A549 (cell line): ENCODE measurements around the gene BAHD1. TPM values are rescaled to one million over a fixed set of nuclear protein-coding genes. Genes with fewer than 3 reads are reported as not detected.

Experiments used
- ATAC-seq, 2 experiments: fragments of 200-7000 bp in 1 of 2; fragments of >200 bp in 1 of 2; cut with Nextera tagmentation in 1 of 2; cut with Tn5 transposase in 1 of 2; 3 replicates each; pipeline versions ENCODE4 v1.8.0 to v1.9.1; 2018 to 2020; ENCODE audit warnings: mild to moderate bottlenecking in 1 of 2, moderate library complexity in 1 of 2
- CTCF ChIA-PET: fragments of 300-600 bp; sonication (Branson Sonifier 250); formaldehyde crosslinking; extraction: SDS; loops from one replicate; lab custom pipeline; 2021; ENCODE audit warnings: antibody characterized with exemption, inconsistent platforms; lab: Yijun Ruan, JAX
- POLR2A ChIA-PET: fragments of 350-600 bp; formaldehyde crosslinking; extraction: SDS; loops from one replicate; lab custom pipeline; 2021; ENCODE audit warnings: antibody characterized with exemption, inconsistent platforms; lab: Yijun Ruan, JAX
- DNase-seq, 2 experiments: peaks; one replicate each; pipeline versions ENCODE4 v3.0.0 to v3.0.0-alpha.2; 2011 to 2016; ENCODE audit warnings: low read depth in 1 of 2, low spot score in 1 of 2
- FAIRE-seq: peaks from 2 replicates; lab custom pipeline; 2011; peaks lifted over from hg19 to GRCh38; lab: Jason Lieb, UNC
- H3K27ac ChIP-seq, 2 experiments: fragments of >200 bp; sonication (Bioruptor Twin); formaldehyde crosslinking; 3 replicates each; pipeline ENCODE4 v1.5.1; 2016 to 2017
- H3K4me1 ChIP-seq: fragments of >200 bp; sonication (Bioruptor Twin); formaldehyde crosslinking; 3 replicates; pipeline ENCODE4 v1.6.1; 2016
- H3K4me2 ChIP-seq: fragments of >200 bp; sonication (Bioruptor Twin); formaldehyde crosslinking; 3 replicates; pipeline ENCODE4 v1.6.1; 2016
- H3K4me3 ChIP-seq: fragments of >200 bp; sonication (Bioruptor Twin); formaldehyde crosslinking; 3 replicates; pipeline ENCODE4 v1.5.1; 2016
- H3K9me3 ChIP-seq: fragments of >200 bp; sonication (Bioruptor Twin); formaldehyde crosslinking; 3 replicates; pipeline ENCODE4 v1.6.1; 2016
- BHLHE40 ChIP-seq: IDR thresholded peaks from 2 replicates; pipeline ENCODE4 v1.6.1; 2012; ENCODE audit warnings: low read depth, low read length, inconsistent platforms
- CBX2 ChIP-seq: fragments of 200-600 bp; sonication (generic); IDR thresholded peaks from 2 replicates; pipeline ENCODE4 v1.6.1; 2016; ENCODE audit warnings: low read depth, mild to moderate bottlenecking, borderline replicate concordance
- CBX8 ChIP-seq: fragments of 200-600 bp; sonication (generic); IDR thresholded peaks from 2 replicates; pipeline ENCODE4 v1.6.1; 2016
- CEBPB ChIP-seq, 2 experiments: fragments of >200 bp in 1 of 2; sonication (Bioruptor Twin) in 1 of 2; formaldehyde crosslinking in 1 of 2; IDR thresholded peaks; 2 replicates each; pipeline ENCODE4 v1.6.1; 2012 to 2016
- EHMT2 ChIP-seq: fragments of 200-600 bp; sonication (generic); IDR thresholded peaks from 2 replicates; pipeline ENCODE4 v1.6.1; 2016; ENCODE audit warnings: antibody characterized with exemption, low read depth, mild to moderate bottlenecking, moderate library complexity
- EP300 ChIP-seq, 2 experiments: fragments of >200 bp; sonication (Bioruptor Twin); formaldehyde crosslinking; IDR thresholded peaks; 2 replicates in 1 of 2; 3 replicates in 1 of 2; pipeline ENCODE4 v1.6.1; 2016 to 2017
- FOXS1 ChIP-seq: fragments of 250-450 bp; sonication (Bioruptor Pico); IDR thresholded peaks from 2 replicates; pipeline ENCODE4 v1.5.0; 2020; ENCODE audit warnings: mild to moderate bottlenecking, moderate library complexity
- GATA3 ChIP-seq: IDR thresholded peaks from 2 replicates; pipeline ENCODE4 v1.6.1; 2012; ENCODE audit warnings: borderline replicate concordance
- HDAC2 ChIP-seq: fragments of 200-600 bp; sonication (generic); IDR thresholded peaks from 2 replicates; pipeline ENCODE4 v1.6.1; 2016
- HOXA7 ChIP-seq: fragments of 250-450 bp; sonication (Bioruptor Pico); IDR thresholded peaks from 2 replicates; pipeline ENCODE4 v1.5.0; 2020; ENCODE audit warnings: mild to moderate bottlenecking, moderate library complexity
- HOXB13 ChIP-seq: fragments of 250-450 bp; sonication (Bioruptor Pico); IDR thresholded peaks from 2 replicates; pipeline ENCODE4 v1.5.0; 2020; ENCODE audit warnings: low read depth, mild to moderate bottlenecking, moderate library complexity
- JUN ChIP-seq, 2 experiments: fragments of >200 bp; sonication (Bioruptor Twin); formaldehyde crosslinking; IDR thresholded peaks; 2 replicates in 1 of 2; 3 replicates in 1 of 2; pipeline ENCODE4 v1.6.1; 2016 to 2017
- KDM1A ChIP-seq: fragments of 200-600 bp; sonication (generic); IDR thresholded peaks from 2 replicates; pipeline ENCODE4 v1.6.1; 2016; ENCODE audit warnings: low read depth, mild to moderate bottlenecking
- KDM5A ChIP-seq: fragments of 200-600 bp; sonication (generic); IDR thresholded peaks from 2 replicates; pipeline ENCODE4 v1.6.1; 2016; ENCODE audit warnings: antibody characterized with exemption, mild to moderate bottlenecking
- MYC ChIP-seq: IDR thresholded peaks from 2 replicates; pipeline ENCODE4 v1.6.1; 2012; ENCODE audit warnings: mild to moderate bottlenecking, inconsistent platforms, low read length, improper control_type of control experiment, borderline replicate concordance
- NR3C1 ChIP-seq: fragments of >200 bp; sonication (Bioruptor Twin); formaldehyde crosslinking; IDR thresholded peaks from 3 replicates; pipeline ENCODE4 v1.6.1; 2017
- PHF8 ChIP-seq: fragments of 200-600 bp; sonication (generic); IDR thresholded peaks from 2 replicates; pipeline ENCODE4 v1.6.1; 2016; ENCODE audit warnings: low read depth, mild to moderate bottlenecking, antibody characterized with exemption, moderate library complexity, borderline replicate concordance
- TFCP2L1 ChIP-seq: fragments of 250-450 bp; sonication (Bioruptor Pico); IDR thresholded peaks from 2 replicates; pipeline ENCODE4 v1.5.0; 2021; ENCODE audit warnings: mild to moderate bottlenecking
- ZC3H11A ChIP-seq: fragments of 450-650 bp; IDR thresholded peaks from 2 replicates; pipeline ENCODE4 v1.6.1; 2014; ENCODE audit warnings: antibody characterized with exemption, mild to moderate bottlenecking
- ZFP36 ChIP-seq: fragments of 450-650 bp; IDR thresholded peaks from 2 replicates; pipeline ENCODE4 v1.6.1; 2014; ENCODE audit warnings: borderline replicate concordance; ENCODE audit not compliant: partially characterized antibody
- WGBS: methylation state at CpG from one replicate; pipeline ENCODE4 v1.1.6; 2017; ENCODE audit errors: missing lambda C conversion rate; 5-methylcytosine and 5-hydroxymethylcytosine counted together
- polyA plus RNA-seq, 4 experiments: library from polyadenylated mRNA; depleted of rRNA in 3 of 4; stranded (reverse); fragments of >200 nt; fragmentation: RNase III in 1 of 4; extraction: RNeasy Plus Mini Kit Qiagen cat#74134 plus additional on column Dnase treatment in 1 of 4; gene quantifications; 2 replicates in 3 of 4; 3 replicates in 1 of 4; pipeline ENCODE4 v1.2.3, GENCODE V29; 2011 to 2017
- TF ChIP-seq, protein P1 (sequence below): fragments of >200 bp; sonication (Bioruptor Twin); formaldehyde crosslinking; IDR thresholded peaks from 3 replicates; pipeline ENCODE4 v1.5.1; 2016
- TF ChIP-seq, protein P2 (sequence below): IDR thresholded peaks from 2 replicates; pipeline ENCODE4 v1.6.1; 2012
- TF ChIP-seq, protein P3 (sequence below): fragments of 250-450 bp; sonication (Bioruptor Pico); IDR thresholded peaks from 2 replicates; pipeline ENCODE4 v1.5.0; 2021; ENCODE audit warnings: mild to moderate bottlenecking, moderate library complexity, borderline replicate concordance
- TF ChIP-seq, protein P4 (sequence below): fragments of 150-350 bp; IDR thresholded peaks from 2 replicates; pipeline ENCODE4 v1.6.1; 2014; ENCODE audit warnings: low read depth, mild to moderate bottlenecking, low read length

The BAHD1 gene
- polyA plus RNA-seq, 2 of the 4 experiments (the other 2 are of a cell fraction): 2.3 to 11.1 TPM

DNA sequence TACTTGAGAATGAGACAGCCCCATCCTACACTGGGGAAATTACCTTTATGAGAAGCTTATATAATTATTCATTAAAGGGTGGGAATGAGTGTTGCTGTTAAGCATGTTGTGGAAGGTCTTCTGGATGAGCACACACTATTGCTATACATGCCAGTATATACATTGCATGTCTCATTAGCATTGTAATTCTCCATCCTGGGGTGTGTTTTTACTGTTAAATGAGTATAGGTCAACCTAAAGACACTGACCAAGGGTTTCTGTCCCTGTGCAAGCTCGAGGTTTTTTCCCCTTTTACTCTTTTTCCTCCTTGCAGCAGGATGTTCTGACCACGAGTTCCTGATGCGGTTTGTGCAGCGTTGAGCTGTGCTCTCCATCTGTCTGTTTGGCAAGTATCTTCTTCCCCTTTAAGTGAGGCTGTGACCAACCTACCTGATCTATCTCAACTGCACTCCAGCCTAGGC, 42.3 kb upstream of the BAHD1 start:
- 87% methylated on average over 4 of the region's 4 CpGs for WGBS
- POLR2A ChIA-PET: no interaction called here
- no peaks in the 10 kb centered on the region for H3K9me3 ChIP-seq
- CTCF ChIA-PET: interaction anchor here (1.0 to 1.7 kb wide), 4 partner anchors 22 to 34 kb away, joined by 3 to 8 read pairs (median 4); no protein-coding TSS in a partner anchor
- TF ChIP-seq KDM5A (no peak), TFCP2L1 (CRISPR knock-in tag) (no peak), JUN (IDR thresholded peaks at IDR 0.05) (no peak), ZFP36 (no peak), PHF8 (no peak), HOXA7 (CRISPR knock-in tag) (no peak), HOXB13 (CRISPR knock-in tag) (no peak), MYC (no peak), NR3C1 (no peak), CEBPB (IDR thresholded peaks at IDR 0.05) (no peak)
- TF ChIP-seq, protein P1, sequence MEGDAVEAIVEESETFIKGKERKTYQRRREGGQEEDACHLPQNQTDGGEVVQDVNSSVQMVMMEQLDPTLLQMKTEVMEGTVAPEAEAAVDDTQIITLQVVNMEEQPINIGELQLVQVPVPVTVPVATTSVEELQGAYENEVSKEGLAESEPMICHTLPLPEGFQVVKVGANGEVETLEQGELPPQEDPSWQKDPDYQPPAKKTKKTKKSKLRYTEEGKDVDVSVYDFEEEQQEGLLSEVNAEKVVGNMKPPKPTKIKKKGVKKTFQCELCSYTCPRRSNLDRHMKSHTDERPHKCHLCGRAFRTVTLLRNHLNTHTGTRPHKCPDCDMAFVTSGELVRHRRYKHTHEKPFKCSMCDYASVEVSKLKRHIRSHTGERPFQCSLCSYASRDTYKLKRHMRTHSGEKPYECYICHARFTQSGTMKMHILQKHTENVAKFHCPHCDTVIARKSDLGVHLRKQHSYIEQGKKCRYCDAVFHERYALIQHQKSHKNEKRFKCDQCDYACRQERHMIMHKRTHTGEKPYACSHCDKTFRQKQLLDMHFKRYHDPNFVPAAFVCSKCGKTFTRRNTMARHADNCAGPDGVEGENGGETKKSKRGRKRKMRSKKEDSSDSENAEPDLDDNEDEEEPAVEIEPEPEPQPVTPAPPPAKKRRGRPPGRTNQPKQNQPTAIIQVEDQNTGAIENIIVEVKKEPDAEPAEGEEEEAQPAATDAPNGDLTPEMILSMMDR: no peak
- ATAC-seq (no peak), FAIRE-seq (no peak), DNase-seq (no peak)
- H3K4me1 ChIP-seq: no peaks in the 10 kb centered on the region
- no peak overlapping the region for H3K27ac ChIP-seq
- no peak overlapping the region for H3K4me2 ChIP-seq
- no peak overlapping the region for H3K4me3 ChIP-seq

DNA sequence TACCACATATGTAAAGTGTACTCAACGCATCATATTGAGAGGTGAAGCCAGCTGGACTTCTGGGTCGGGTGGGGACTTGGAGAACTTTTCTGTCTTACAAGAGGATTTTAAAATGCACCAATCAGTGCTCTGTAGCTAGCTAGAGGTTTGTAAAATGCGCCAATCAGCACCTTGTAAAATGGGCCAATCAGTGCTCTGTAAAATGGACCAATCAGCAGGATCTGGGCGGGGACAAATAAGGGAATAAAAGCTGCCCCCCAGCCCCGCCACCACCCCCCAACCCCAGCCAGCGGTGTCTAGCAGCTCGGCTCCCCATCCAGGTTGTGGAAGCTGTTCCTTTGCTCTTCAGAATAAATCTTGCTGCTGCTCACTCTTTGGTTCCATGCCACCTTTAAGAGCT, 41.4 kb upstream of the BAHD1 start:
- no peak overlapping the region for H3K27ac ChIP-seq
- no peak overlapping the region for H3K4me2 ChIP-seq
- POLR2A ChIA-PET: no interaction called here
- DNase-seq (no peak), ATAC-seq (no peak), FAIRE-seq (no peak)
- CTCF ChIA-PET: interaction anchor here (1.0 to 2.3 kb wide), 2 partner anchors 22 to 55 kb away, joined by 3 to 8 read pairs; no protein-coding TSS in a partner anchor
- no peaks in the 10 kb centered on the region for H3K9me3 ChIP-seq
- TF ChIP-seq BHLHE40 (no peak), HDAC2 (no peak), EHMT2 (no peak), EP300 (IDR thresholded peaks at IDR 0.05) (no peak), ZC3H11A (no peak), CBX8 (no peak), FOXS1 (CRISPR knock-in tag) (no peak), GATA3 (no peak), KDM1A (no peak), CBX2 (no peak)
- TF ChIP-seq, protein P2, sequence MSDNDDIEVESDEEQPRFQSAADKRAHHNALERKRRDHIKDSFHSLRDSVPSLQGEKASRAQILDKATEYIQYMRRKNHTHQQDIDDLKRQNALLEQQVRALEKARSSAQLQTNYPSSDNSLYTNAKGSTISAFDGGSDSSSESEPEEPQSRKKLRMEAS: no peak
- TF ChIP-seq, protein P1: no peak
- TF ChIP-seq, protein P3, sequence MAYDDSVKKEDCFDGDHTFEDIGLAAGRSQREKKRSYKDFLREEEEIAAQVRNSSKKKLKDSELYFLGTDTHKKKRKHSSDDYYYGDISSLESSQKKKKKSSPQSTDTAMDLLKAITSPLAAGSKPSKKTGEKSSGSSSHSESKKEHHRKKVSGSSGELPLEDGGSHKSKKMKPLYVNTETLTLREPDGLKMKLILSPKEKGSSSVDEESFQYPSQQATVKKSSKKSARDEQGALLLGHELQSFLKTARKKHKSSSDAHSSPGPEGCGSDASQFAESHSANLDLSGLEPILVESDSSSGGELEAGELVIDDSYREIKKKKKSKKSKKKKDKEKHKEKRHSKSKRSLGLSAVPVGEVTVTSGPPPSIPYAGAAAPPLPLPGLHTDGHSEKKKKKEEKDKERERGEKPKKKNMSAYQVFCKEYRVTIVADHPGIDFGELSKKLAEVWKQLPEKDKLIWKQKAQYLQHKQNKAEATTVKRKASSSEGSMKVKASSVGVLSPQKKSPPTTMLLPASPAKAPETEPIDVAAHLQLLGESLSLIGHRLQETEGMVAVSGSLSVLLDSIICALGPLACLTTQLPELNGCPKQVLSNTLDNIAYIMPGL (CRISPR knock-in tag): no peak
- TF ChIP-seq, protein P4, sequence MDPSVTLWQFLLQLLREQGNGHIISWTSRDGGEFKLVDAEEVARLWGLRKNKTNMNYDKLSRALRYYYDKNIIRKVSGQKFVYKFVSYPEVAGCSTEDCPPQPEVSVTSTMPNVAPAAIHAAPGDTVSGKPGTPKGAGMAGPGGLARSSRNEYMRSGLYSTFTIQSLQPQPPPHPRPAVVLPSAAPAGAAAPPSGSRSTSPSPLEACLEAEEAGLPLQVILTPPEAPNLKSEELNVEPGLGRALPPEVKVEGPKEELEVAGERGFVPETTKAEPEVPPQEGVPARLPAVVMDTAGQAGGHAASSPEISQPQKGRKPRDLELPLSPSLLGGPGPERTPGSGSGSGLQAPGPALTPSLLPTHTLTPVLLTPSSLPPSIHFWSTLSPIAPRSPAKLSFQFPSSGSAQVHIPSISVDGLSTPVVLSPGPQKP: no peak
- WGBS: 88% methylated on average over 7 of the region's 7 CpGs
- H3K4me1 ChIP-seq: no peaks in the 10 kb centered on the region
- H3K4me3 ChIP-seq: no peak overlapping the region
